Glomerular endothelial cell (primary cell): ENCODE results near the gene SDK1. TPM values are rescaled to one million over a fixed set of nuclear protein-coding genes. Genes with fewer than 3 reads are reported as not detected.
"Not testable (repeated sequence)": the region's sequence is repeated elsewhere in the genome, so short reads cannot be mapped to it uniquely, and the experiment has no call there.

Source experiments
- DNase-seq: peaks from one replicate; pipeline ENCODE4 v3.0.0-alpha.2; 2011; ENCODE audit warnings: low read depth, low spot score; ENCODE audit errors: extremely low read depth
- total RNA-seq: library from RNA; depleted of rRNA; stranded (reverse); fragments of >200 nt; gene quantifications from 2 replicates; pipeline ENCODE4 v1.2.3, GENCODE V29; 2015

The SDK1 gene
- total RNA-seq, 1 donor from 2014 or later, result 2.3 TPM

DNA sequence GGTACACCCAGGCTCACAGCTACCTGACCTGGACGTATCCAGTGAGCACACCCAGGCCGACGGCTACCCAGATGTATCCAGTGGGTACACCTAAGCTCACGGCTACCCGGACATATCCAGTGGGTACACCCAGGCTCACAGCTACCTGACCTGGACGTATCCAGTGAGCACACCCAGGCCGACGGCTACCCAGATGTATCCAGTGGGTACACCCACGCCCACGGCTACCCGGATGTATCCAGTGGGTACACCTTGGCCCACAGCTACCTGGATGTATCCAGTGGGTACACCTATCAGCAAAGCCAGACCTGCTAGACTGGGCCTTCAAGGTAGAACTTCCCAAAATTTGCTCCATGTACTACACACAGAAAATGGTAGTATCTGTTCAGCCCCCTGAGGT, 662.7 kb downstream of the SDK1 start:
- DNase-seq, result not testable (repeated sequence)

DNA sequence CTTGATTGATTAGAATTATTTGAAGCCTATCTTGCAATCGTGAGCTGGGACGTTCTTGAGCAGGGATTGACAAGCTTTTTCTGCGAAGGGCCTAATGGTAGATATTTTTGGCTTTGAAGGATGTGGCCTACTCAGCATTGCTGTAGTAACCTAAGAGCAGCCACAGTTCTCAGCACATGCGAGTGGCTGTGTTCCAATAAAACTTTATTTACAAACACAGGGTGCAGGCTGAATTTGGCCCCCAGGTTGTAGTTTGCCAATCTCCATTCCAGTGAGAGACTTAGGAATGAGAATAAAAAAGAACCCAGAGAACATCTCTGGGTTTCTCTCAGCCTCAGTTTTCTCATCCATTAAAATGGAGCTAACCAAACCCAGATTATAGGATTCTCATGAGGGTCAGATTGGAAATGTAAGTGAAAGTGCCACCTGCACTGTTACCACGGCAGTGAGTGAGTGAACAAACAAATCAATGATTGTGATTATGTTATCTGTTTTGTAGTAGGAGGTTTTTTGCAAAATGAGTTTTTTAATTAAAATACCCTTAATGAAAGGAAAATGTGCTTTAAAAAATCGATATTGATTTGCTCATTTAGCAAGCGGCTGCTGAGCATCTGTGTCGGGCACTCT, 664.0 kb downstream of the SDK1 start:
- DNase-seq, result no peak

DNA sequence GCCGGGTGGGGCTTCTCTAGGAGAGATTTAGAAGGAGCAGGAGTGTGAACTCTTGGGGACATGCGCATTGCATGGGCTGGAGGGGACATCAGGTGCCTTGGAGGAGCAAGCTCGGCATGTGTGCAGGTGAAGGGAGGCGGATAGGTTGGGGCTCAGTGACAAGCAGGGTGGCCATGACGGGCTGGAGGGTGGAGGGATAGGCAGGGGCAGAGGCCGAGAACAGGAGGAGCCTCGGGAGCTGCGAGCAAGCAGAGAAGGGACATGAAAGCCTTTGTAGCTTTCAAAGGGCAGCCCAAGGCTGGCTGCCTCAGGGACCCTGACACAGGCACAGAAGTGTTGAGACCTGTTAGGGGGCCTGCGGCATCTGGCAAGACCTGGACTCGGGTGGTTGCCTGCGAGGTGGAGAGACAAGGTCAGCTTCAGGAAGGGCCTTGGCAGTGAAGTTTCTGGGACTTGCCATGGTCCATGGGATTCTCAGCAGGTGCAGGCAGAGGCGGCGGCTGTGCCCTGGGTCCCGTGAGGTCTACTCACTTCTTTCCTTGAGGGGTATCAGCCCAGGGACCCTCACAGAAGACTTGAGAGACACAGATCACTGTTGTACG, 664.8 kb downstream of the SDK1 start:
- DNase-seq, result no peak

DNA sequence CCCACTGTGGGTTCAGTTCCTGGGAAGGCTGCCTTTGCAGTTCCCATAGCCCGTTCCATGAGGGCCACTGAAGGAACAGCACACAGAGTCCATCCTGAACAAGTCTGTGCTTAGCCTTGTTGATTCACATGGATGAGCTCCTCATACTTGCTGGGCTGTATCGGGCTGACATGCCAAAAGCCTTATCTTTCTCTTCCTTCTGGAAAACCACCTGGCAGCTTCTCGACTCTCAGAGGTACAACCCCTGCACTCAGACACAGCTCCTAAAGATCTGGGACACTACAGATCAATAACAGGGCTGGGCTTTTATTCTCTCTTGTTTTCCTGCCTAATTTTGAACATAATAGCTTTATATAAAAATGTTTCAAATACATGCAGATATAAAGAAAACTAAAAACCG, 667.2 kb downstream of the SDK1 start:
- no peak for DNase-seq

DNA sequence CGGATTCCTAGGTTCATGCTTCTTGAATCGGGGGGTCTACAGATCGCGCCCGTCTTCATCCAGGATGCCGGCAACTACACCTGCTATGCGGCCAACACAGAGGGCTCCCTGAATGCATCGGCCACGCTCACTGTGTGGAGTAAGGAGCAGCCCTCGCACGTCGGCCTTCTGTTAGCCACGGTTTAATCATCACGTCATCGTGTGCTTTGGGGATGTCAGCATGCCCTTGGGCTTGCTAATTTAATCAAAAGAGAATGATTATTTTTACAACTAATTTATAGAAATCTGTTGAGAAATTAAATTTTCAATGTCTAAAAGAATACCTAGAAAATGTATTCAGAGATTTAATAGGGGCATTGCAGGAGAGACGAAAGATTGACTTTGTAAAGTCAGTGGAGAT, 668.2 kb downstream of the SDK1 start:
- no peak for DNase-seq

DNA sequence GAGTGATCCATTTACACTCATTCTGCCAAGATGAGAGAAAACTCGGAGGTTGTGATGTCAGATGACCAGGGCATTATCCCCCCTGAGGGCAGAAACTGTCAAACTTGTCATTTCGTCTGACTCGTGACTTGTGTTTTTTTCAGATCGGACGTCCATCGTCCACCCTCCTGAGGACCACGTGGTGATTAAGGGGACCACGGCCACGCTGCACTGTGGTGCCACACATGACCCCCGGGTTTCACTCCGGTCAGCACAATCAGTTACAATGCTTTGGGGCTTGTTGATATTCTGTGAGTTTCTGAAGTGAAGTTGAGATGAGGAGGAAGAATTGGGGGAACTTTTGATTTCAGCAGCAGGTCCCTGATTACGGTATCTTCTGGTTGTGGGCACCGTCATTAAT, 670.3 kb downstream of the SDK1 start:
- DNase-seq, result no peak

DNA sequence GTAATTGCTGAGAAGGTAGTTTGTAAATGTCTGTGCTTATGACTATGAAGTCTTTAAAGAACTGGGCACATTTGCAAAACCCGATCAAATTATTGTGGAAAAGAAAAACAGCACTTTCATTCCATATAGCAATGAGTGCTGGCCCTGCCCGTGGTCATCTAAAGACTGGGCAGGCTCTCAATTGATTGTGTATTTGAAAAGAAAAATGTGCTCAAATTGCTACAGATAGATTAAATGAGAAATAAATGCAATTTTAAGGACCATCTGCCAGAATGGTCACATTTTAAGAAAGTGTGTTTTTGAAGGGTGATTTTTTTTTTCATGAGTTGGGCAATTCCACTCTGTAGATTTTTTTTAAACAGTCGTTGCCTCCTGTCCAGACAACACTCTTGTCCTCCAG, 672.2 kb downstream of the SDK1 start:
- DNase-seq, result no peak

DNA sequence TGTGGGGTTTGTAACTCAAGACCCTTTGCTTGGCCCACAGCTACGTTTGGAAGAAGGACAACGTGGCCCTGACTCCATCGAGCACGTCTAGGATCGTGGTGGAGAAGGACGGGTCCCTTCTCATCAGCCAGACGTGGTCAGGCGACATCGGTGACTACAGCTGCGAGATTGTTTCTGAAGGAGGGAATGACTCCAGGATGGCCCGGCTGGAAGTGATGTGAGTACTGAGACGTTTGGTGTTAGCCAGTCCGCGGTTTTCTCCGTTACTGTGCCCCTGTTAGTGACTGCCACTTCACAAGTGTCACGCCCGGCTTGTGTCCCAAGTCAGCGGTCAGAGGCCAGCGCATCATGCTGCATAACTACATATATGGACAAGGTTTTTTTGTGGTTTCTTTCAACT, 673.3 kb downstream of the SDK1 start:
- DNase-seq, result no peak

DNA sequence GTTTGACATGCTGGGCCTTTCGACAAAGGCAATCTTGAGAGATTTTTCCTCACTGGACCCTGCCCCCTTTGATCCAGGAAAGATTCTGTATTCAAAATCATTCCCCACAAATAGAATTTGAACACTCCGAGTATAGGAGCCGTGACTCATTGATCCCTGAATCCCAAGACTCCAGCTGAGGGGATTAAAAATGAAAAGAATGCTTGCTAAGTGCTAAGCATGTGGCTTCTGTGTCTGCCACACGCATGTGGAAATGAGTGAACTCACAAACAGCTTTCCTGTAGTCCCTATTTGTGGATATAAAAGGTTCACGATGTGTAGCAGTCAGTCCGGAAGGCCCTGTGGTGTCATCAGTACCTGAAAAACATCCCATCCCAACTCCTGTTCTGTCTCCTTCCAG, 674.3 kb downstream of the SDK1 start:
- no peak for DNase-seq

DNA sequence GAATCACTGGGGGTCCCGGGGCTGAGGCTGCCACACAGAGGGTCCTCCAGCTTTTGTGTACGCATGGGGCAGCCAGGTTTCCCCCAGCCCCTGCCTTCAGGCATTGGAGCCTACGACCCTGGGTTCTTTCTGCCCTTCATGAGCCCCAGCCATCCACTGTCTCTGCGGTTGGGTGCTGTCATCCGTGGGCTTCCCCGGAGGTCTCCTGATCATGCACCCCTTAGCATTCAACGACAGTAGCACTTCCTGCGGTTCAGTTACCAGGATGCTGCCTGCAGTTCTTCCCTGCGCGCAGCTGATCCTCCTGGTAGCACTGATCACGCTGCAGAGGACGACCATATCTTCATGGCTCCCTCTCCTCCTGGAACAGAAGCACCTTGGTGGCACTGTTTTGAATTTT, 676.3 kb downstream of the SDK1 start:
- DNase-seq, result no peak

DNA sequence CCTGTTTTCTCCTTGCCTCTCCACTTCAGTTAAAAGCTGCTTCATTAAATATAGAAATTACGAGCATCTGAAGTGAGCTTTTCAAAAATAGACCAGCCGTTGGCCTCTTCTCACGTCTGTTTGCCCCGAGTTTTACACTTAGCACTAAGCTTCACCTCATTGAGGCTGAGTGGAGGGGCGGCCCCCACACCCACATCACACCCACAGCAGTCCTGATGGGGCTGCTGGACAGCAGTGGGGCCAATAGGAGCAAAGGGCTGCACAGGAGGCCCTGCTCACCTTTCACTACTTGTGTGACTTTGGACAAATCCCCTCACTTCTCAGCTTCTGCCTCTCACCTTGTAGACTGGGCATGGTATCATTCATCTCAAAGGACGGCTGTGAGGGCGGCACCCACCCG, 677.8 kb downstream of the SDK1 start:
- DNase-seq, result no peak

DNA sequence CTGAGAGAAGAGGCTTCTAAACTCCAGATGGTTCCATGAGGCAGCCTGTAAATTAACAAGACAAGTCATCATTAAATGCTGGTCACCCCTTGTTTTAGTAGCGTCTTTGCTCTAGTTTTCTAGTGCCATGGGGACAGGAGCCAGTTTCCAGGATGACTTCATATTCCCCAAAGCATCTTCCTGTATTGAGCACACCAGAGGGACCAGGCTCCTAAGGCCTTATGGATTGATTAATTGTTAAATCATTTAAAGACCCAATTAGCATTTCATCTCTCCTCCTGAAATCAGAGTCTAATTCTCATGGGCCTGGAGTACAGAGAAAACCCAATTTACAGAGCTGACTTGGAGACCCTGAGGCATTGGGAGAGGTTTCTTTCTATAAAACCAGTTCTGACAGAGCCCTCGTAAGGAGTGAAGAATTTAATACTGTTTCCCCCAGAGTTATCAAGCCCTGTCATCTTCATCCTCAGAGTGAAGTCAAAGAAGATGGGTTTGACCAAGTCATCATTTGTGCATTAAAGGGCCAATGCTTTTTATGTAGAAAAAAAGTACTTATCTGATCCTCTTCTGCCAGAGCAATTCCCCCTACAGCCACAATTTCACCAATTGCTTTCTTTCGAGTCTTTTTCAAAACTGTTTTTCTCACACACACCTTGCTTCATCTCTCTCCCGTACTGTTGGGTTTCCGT, 678.7 kb downstream of the SDK1 start:
- DNase-seq, result no peak

DNA sequence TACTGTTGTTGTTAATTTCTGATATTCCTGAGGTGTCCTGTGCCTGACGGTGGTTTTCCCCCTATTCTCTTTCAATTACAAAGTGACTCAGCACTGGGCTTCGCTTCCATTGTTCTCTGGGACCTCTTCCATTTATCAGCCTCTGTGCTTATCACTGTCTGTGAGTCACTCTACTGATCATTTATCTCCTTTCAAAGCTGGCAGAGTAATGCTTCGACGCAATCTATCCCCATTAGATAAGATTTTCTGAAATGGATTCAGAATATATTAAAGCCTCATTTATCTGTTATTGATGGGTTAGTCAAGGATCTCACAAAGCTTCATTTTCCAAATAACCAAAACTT, 679.2 kb downstream of the SDK1 start:
- no peak for DNase-seq

DNA sequence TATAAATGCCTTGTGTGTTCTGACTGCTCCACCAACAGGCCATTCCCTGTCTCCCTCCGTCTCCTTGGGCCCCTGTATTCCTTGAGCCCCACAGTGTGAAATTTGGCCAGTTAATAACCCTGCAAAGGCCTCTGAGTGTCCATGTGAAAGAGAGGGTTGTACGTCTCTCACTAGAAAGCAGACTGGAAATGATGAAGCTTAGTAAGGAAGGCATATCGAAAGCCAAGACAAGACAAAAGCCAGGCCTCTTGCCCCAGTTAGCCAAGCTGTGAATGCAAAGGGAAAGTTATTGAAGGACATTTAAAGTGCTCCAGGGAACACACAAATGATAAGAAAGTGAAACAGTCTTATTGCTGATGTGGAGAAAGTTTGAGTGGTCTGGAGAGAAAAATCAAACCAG, 680.2 kb downstream of the SDK1 start:
- DNase-seq, result no peak

DNA sequence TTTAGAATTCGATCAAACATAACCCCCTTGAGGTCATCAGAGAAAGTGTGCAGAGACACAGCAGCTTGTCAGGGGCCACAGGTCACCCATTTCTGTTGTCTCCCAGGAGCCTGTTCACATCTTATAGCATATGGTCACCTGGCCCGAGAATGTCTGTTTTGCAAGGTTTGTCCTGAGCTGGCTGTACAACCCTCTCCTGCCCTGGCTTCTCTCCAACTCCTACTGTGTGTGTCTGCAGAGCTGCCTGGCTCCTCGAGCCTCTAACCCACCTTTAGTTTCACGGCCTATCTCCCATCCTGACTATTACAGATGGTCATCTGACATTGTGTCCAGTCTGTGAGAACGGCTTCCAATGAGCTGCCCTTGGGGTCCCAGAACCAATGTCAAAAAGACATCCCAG, 683.4 kb downstream of the SDK1 start:
- DNase-seq, result no peak

DNA sequence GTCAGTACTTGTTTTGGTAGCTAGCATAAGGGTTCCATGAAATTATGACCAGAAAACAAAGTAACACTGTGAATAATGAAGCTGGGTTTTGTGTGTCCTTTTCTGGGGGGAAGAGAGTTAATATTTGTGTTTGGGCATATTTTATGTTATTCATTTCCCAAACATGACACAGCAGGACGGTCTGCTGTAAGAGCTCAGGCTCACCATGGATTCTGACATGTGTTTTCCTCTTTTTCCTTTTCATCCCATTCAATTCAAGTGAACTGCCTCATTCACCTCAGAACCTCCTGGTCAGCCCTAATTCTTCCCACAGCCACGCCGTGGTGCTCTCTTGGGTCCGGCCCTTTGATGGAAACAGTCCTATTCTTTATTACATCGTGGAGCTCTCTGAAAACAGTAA, 685.9 kb downstream of the SDK1 start:
- DNase-seq, result no peak

DNA sequence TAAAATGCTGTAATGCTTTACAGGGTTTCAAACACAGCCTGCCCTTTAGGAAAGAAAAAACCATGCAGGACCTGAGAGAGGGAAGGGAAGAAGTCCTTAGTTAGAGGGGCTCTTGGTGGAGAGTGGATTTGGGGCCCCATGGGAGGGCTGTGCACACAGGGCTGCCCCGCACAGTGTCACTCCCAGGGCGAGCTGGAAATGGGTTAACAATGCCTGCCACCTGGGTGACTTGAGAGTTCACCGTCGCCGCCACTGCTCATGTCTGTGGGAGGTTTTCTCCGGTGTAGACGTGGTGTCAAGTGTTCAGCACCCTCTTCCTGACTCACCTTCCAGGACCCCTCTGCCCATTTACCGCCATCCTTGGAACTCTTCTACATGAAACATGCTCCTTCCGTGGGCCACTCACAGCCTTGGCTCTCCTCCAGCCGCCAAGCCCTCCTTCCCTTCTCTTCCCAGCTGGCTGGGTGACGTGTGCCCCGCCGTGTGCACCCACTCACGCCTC, 686.4 kb downstream of the SDK1 start:
- no peak for DNase-seq

DNA sequence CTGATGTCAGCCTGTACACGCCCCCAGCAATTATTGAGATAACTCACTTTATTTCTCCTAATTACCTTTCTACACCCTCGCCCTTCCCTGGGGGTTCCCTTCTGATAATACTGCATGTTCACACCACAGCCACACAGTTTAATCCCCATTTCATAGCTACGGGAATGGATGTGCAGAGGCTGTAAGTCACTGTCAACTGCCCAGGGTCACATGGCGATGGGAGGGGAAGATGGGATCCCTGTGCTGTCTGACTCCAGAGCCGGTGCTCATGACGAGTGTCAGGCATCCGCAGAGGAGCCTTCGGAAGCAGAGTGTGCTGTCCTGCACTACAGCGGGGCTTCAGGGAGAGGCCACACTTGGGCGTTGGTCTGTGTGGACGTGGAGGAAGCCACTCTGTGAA, 688.7 kb downstream of the SDK1 start:
- DNase-seq, result no peak

DNA sequence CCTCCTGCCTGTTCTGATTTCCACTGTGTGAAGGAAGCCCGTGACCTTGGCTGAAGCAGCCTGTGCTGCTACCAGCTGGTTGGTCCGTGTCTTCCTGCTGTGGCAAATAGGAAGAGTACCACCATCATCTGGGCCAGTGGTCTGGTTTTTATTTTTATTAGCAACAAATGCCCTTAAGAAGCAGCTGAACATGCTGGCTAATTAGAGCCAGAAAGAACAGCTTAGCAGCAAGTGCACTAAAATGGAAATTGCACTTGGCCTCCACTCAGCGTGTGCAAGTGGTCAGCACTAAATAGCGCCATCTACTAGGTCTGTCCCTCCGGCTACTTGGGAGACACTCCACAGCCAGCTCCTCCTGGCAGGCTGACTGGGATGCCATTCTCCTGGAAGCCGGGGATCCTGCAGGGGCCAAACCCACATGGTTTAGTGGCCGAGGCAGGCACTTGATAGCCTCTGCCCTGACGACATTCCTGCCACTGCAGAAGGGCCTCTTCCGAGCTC, 690.7 kb downstream of the SDK1 start:
- no peak for DNase-seq

DNA sequence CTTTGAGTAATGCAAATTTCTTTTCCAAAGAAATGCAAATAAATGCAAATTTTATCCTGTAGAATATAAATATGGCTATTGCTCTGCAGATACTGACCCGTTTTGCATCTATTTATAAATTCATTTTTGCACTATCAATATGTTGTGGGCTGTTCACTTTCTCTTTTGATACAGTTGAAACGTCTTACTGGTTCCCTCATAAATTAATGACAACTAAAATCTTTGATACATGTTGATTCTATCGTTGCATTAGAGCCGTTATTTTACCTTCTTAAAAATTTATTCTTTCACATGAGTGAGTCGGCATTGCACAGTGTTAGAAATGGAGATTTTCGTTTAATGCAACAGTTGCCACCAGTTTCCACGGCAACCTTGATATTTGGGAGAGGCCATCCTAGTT, 691.8 kb downstream of the SDK1 start:
- no peak for DNase-seq

DNA sequence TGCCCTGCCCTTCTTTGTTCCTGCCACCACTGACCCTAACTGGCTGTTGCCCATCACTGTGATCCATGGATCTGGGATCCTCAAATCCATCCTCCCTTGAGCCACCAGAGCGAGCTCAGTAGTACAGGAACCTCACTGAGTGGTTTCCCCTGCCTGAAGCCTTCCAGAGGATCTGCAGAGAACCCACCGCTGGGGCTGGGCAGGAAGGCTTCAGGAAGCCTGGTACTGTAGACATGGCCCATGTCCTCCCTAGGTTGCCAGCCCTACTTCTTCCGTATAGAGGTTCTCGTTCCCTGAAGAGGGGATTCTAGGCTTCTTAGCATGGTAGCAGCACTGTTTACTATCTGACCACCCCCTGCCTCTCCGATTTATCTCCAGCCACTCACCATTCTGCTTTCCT, 693.7 kb downstream of the SDK1 start:
- DNase-seq, result no peak

DNA sequence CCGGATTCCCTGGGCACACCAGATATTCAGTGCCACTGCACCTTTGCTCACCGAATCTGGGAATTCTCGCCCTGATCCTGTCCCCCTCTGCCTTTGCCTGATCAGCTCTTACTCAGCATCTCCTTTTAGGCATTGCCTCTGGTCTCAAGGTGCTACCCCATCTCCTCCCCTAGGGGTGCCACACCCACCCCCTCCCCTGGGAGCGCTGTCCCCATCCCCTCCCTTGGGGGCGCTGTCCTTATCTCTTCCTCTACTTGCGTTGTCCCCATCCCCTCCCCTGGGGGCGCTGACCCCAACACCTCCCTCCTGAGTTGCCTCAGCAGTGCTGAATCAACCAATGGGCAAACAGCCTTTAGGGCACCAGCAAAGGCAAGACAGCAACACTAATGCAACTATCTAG, 694.1 kb downstream of the SDK1 start:
- DNase-seq, result no peak
